Fibroblast of pulmonary artery (primary cell): Measurements from ENCODE around the gene DBN1.

Experiments used
- DNase-seq: peaks from one replicate; pipeline ENCODE4 v3.0.0-alpha.2; 2010; ENCODE audit warnings: low read depth
- H3K4me3 ChIP-seq: replicated peaks from 2 replicates; pipeline ENCODE4 v1.5.1; 2011; ENCODE audit warnings: low read depth, mild to moderate bottlenecking, control low read depth, low read length, moderate library complexity
- TF ChIP-seq, protein P1 (sequence below): IDR thresholded peaks from 2 replicates; pipeline ENCODE4 v1.5.1; 2011; ENCODE audit warnings: mild to moderate bottlenecking, control low read depth, low read length, inconsistent platforms; ENCODE audit errors: missing control alignments

The DBN1 gene

DNA sequence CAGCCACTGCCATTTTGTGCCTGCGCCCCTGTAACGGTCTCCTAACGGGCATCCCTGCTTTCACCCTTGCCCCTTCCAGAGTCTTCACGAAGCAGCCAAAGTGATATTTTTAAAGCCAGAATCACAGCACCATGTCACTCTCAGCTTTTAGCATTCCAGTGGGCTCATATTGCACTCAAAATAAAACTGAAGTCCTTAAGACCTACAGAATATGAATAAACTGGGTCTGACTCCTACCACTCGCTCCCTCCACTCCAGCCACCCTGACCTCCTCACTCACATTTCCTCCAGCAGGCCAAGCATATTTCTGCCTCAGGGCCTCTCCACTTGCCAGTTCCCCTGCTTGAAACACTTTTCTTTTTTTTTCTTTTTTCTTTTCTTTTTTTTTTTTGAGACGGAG, 26.4 kb upstream of the DBN1 start:
- DNase-seq, result no peak

DNA sequence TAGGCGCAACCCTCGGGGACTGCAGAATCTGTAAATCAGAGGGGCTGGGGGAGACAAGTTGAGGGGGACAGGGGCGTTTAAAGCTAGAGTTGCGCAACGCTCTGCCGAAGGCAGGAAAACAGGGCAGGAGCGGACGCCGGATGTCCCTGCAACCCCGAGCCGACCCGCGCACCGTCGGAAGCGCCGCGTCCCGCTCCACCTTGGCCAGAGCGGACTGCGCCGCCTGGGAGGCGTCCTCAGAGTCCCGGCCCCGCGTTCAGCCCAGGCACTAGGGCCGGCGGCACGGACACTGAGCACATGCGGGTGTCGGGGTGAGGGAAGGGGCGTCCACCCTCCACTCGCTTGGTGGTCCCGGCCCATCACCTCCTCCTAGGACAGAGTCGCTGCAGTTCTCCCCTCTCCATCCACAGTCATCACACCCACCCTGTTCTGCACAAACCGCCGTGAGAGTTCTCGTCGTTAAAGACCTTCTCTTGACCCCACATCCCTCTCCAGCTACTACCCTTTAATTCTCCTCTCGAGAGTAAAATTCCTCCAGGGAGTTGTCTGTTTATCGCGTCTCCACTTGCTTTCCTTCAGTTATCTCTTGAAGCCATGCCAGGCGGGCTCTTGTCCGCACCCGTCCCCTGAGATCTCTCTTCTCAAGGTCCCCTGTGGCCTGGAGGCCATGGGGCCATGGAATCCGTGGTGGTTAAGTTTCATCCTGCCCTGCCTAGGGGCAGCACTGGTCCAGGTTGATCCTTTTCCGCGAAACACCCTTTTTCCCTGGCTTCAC, 24.8 kb upstream of the DBN1 start:
- DNase-seq, result no peak
- peak overlapping the region; percentile 83 for H3K4me3 ChIP-seq
- TF ChIP-seq, protein P1, sequence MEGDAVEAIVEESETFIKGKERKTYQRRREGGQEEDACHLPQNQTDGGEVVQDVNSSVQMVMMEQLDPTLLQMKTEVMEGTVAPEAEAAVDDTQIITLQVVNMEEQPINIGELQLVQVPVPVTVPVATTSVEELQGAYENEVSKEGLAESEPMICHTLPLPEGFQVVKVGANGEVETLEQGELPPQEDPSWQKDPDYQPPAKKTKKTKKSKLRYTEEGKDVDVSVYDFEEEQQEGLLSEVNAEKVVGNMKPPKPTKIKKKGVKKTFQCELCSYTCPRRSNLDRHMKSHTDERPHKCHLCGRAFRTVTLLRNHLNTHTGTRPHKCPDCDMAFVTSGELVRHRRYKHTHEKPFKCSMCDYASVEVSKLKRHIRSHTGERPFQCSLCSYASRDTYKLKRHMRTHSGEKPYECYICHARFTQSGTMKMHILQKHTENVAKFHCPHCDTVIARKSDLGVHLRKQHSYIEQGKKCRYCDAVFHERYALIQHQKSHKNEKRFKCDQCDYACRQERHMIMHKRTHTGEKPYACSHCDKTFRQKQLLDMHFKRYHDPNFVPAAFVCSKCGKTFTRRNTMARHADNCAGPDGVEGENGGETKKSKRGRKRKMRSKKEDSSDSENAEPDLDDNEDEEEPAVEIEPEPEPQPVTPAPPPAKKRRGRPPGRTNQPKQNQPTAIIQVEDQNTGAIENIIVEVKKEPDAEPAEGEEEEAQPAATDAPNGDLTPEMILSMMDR, result peak; percentile 0

More for the DNA sequence above, 26.4 kb upstream of the DBN1 start:
- H3K4me3 ChIP-seq, result no peak overlapping the region
- TF ChIP-seq, protein P1, result no peak

DNA sequence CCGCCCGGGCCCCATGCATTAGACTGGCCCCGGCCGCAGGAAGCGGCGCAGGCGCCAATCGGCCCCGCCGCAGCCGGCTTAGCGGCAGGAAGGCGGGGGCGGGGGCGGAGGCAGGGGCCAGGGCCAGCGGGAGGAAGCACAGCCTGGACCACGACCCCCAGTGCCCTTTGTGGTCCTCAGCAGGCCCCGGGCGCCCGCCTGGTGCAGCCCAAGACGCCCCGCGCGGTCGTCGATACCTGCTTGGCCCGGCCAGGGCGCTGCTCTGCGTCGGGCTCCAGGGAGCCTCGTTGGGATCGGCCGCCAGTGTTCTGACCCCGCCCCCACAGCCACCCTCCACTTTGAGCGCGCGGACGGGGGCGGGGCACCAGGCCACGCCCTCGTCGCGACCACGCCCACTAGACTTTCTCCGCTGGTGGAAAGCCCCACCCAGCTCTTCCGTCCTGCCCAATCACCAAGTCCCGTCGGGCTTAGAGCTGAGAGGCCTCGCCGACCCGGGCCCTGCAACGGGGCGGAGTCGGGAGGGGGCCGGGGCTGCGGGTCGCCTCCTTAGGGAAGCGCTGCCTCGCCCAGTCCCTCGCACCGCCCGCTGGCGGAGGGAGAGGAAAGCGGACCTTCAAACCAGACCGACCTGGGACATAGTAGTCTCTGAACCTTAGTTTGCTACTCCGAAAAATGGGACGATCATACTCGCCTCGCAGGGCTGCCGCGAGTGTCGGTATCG, 24.0 kb upstream of the DBN1 start, which contains the start of gene PDLIM7:
PDLIM7 (minus strand) TSS at position 313 of the 721 bp plus-strand sequence. CDS start 1,092 bp downstream, outside the sequence.
- peak within 1 kb of the TSS; percentile 83 for H3K4me3 ChIP-seq
- TF ChIP-seq, protein P1, result peak; percentile 3
- DNase-seq, result peak; percentile 98

DNA sequence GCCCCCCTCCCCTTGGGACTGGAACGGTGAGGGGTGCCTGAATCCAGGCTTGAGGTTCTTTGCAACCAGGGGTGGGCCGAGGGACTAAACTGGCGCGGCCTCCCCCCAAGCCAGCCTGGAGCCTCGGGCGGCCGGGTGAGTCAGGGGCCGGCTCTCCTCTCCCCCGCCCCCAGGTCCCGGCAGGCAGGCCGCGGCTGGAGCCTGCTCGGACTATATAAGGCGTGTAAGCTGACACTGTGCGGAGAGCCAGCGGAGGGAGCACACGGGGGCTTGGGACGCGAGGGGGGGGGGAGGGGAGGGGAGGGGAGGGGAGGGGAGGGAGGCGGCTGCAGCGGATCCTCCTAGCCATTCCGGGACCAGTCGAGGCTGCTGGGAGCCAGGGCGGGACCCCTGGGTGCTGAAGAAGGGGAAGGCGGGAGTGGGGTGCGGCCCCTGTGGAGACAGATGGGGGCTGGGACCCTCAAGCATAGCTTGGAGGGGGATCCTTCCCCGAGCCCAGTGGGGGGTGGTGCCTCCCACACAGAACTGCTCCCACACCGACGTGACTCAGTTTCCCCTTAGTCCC, 23.4 kb upstream of the DBN1 start:
- DNase-seq, result peak; percentile 92
- peak overlapping the region; percentile 83 for H3K4me3 ChIP-seq
- TF ChIP-seq, protein P1, result no peak

DNA sequence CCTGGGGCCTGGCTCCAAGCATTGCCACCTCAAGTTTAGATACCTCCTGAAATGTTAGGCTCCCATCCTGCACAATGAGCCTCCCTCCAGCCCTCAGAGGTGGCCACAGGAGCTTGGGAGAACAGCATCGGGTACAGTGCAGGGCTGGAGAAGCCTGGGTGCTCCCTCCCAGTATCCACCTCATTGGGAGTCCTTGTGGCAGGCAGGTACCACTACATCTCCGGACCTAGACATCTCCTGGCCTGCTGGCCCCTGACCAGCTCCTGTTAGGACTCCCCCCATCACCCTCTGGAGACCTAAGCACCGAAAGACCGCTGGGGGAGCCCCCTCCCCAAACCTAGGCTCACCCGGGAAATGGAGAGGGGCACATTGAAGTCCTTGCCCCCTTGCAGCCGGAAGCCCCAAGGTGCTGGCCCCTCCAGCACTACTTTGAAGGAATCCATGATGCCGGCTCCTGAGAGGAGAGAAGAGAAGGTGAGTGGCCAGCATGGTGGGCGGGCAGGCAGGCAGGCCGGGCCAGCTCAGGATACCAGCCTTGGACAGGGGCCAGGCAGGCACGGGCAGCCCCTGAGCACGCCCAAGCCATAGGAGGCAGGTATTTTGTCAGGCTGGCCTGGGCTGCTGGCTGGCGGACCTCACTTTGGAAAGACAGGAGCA, 22.8 kb upstream of the DBN1 start:
- TF ChIP-seq, protein P1, result peak; percentile 39
- peak; percentile 72 for DNase-seq
- peak overlapping the region; percentile 83 for H3K4me3 ChIP-seq

DNA sequence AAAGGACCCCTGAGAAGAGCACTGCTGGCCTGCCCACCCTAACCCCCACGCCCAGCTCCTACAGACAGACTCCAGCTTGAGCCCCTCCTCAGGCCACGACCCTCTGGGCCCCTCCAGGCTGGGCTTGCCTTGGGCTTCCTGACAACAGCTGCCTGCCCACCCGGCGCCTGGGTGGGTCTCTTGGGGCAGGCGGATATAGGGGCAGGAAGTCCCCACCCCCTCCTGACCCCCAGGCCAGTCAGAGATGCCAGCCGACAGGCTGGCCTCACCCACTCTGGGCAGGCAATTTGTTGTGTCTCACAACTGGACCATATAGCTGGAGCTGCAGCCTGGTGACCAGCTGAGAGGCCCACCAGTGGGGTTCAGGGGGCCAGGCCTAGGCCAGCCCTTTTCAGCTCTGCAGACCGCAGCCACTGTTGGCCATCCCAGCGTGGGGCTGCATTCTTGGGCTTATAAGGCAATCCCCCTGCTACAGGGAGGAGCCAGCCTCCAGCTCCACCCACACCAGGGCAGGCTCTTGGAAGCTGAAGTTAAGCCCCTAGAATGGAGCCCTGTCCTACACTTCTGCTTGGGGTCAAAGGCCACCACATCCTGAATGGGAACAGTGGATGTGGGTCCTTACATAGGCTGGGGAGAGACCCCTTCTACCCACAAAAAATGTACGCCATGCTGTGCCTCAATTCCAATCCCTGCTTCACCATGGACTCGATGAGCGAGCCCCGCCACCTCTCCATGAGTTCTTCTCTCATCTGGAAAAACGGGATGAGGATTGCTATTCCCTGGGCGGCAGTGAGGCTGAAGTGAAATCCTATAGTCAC, 22.0 kb upstream of the DBN1 start:
- TF ChIP-seq, protein P1, result no peak
- H3K4me3 ChIP-seq, result peak overlapping the region; percentile 83
- DNase-seq, result peak; percentile 93
